ENCODE results near the gene NUAK2.

DNA sequence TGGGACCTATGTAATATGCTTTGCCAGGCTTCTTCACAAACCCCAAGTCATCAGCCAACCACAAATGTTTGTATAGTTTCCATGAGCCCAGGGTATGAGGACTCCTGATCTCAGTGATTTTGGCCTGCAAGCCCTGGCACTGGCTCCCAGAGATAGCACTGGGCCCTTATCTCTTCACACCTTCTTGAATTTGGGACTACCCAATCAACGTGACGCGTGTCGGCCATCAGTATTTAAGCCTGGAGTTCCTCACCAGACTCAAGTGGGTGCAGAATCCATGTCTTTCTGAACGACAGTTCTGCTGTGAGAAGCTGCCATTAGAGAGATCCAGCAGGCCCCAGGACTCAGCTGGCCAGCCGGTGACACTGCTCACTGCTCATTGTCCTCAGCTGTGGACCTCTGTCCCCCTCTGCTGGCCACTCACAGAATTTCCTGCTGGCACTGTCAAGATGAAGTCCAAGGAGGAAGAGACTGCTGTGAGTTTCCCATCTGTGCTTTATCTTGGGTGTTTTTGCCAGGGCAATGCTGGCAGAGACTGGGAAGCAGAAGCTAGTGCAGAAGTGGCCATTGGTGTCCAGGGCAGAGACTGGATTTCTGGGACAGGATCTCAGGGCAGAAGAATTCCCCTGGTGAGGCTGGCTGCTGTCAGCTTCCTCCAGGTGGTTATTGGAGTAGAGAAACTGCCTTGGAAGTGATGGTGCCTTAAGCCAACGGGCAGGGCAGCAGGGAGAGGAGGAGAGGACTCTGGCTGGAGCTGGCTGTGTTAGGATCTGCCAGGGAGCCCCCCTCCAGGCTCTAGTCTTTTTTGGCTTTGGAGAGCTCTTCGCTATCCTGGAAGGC lies 65.4 kb downstream of the NUAK2 start:
- TF ChIP-seq, protein P1, sequence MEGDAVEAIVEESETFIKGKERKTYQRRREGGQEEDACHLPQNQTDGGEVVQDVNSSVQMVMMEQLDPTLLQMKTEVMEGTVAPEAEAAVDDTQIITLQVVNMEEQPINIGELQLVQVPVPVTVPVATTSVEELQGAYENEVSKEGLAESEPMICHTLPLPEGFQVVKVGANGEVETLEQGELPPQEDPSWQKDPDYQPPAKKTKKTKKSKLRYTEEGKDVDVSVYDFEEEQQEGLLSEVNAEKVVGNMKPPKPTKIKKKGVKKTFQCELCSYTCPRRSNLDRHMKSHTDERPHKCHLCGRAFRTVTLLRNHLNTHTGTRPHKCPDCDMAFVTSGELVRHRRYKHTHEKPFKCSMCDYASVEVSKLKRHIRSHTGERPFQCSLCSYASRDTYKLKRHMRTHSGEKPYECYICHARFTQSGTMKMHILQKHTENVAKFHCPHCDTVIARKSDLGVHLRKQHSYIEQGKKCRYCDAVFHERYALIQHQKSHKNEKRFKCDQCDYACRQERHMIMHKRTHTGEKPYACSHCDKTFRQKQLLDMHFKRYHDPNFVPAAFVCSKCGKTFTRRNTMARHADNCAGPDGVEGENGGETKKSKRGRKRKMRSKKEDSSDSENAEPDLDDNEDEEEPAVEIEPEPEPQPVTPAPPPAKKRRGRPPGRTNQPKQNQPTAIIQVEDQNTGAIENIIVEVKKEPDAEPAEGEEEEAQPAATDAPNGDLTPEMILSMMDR (conservative IDR thresholded peaks at IDR 0.05; ENCODE audit: low read depth, low read length), result peak; percentile 98
- TF ChIP-seq CEBPB (IDR thresholded peaks at IDR 0.05; ENCODE audit: low read depth, low read length) (no peak), MAFK (IDR thresholded peaks at IDR 0.05; ENCODE audit: low read depth, low read length) (no peak), POLR2A (IDR thresholded peaks at IDR 0.05; ENCODE audit: low read depth, low read length) (no peak), RAD21 (IDR thresholded peaks at IDR 0.05; ENCODE audit: low read length) (peak; percentile 99)
- TF ChIP-seq, protein P2, sequence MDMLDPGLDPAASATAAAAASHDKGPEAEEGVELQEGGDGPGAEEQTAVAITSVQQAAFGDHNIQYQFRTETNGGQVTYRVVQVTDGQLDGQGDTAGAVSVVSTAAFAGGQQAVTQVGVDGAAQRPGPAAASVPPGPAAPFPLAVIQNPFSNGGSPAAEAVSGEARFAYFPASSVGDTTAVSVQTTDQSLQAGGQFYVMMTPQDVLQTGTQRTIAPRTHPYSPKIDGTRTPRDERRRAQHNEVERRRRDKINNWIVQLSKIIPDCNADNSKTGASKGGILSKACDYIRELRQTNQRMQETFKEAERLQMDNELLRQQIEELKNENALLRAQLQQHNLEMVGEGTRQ (IDR thresholded peaks at IDR 0.05; ENCODE audit: low read depth, low read length), result no peak
- TF ChIP-seq, protein P3, sequence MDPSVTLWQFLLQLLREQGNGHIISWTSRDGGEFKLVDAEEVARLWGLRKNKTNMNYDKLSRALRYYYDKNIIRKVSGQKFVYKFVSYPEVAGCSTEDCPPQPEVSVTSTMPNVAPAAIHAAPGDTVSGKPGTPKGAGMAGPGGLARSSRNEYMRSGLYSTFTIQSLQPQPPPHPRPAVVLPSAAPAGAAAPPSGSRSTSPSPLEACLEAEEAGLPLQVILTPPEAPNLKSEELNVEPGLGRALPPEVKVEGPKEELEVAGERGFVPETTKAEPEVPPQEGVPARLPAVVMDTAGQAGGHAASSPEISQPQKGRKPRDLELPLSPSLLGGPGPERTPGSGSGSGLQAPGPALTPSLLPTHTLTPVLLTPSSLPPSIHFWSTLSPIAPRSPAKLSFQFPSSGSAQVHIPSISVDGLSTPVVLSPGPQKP (IDR thresholded peaks at IDR 0.05; ENCODE audit: borderline replicate concordance, low read depth, low read length), result no peak
